Mucosa of stomach (tissue), 1 donor: Measurements from ENCODE around the gene ATP13A1.

Source experiments
- H3K27me3 ChIP-seq: one replicate; pipeline ENCODE4 v1.7.0; 2013; ENCODE audit warnings: mild to moderate bottlenecking, low read length; ENCODE audit not compliant: control insufficient read depth, insufficient read depth
- H3K36me3 ChIP-seq: one replicate; pipeline ENCODE4 v1.7.0; 2013; ENCODE audit warnings: low read length; ENCODE audit not compliant: control insufficient read depth, insufficient read depth
- H3K4me1 ChIP-seq: one replicate; pipeline ENCODE4 v1.7.0; 2013; ENCODE audit warnings: mild to moderate bottlenecking, low read length; ENCODE audit not compliant: control insufficient read depth, insufficient read depth
- H3K4me3 ChIP-seq: one replicate; pipeline ENCODE4 v1.7.0; 2013; ENCODE audit warnings: low read length
- H3K9ac ChIP-seq: one replicate; pipeline ENCODE4 v1.7.0; 2013; ENCODE audit warnings: mild to moderate bottlenecking, low read length, moderate library complexity
- H3K9me3 ChIP-seq: one replicate; pipeline ENCODE4 v1.7.0; 2013; ENCODE audit warnings: mild to moderate bottlenecking, low read length, moderate library complexity; ENCODE audit not compliant: control insufficient read depth
- donor health status: Pancreatic carcinoma.

ATP13A1 gene

DNA sequence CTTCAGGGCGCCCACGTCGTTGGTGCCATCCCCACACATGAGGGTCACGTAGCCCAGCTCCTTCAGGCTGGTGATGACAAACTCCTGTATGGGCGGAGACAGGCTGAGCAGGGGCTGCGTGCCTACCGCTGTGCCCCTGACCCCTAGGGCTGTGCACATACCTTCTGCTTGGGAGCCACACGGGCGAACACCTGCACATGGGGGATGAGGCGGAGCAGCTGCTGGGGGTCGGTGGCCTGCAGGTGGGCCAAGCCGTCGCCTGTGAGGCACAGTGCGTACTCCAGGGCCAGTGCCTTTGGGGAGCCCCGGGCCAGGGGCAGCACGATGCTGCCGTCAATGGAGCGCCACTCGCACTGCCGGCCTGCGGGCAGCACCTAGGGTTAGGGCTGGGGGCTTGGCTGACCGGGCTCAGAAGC, 13.9 kb downstream of the ATP13A1 start:
- H3K9ac ChIP-seq = no peak overlapping the region
- H3K4me3 ChIP-seq = no peak overlapping the region
- H3K9me3 ChIP-seq = no peaks in the 10 kb centered on the region
- no peaks in the 10 kb centered on the region for H3K27me3 ChIP-seq
- no peaks in the 10 kb centered on the region for H3K4me1 ChIP-seq
- peaks cover 39% of the 10 kb centered on the region for H3K36me3 ChIP-seq

DNA sequence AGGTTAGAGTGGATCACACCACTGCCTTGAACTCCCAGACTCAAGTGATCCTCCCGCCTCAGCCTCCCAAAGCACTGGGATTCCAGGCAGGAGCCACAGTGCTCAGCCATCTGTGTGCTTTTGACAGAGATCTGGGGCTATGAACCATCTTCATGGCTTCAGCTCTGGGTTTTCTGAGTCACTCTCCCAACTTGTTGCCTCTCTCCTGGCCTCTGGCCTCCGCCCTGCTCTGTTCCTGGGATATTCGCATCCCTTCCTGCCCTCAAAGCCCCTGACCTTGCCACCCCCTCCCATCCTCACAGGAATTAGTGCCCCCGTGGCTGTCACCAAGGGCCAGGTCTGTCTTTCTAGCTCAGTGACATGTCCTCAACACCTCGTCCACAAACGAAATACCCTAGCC, 14.3 kb downstream of the ATP13A1 start:
- no peaks in the 10 kb centered on the region for H3K9me3 ChIP-seq
- H3K4me1 ChIP-seq = no peaks in the 10 kb centered on the region
- no peaks in the 10 kb centered on the region for H3K27me3 ChIP-seq
- H3K9ac ChIP-seq = no peak overlapping the region
- H3K36me3 ChIP-seq = peaks cover 39% of the 10 kb centered on the region
- no peak overlapping the region for H3K4me3 ChIP-seq

DNA sequence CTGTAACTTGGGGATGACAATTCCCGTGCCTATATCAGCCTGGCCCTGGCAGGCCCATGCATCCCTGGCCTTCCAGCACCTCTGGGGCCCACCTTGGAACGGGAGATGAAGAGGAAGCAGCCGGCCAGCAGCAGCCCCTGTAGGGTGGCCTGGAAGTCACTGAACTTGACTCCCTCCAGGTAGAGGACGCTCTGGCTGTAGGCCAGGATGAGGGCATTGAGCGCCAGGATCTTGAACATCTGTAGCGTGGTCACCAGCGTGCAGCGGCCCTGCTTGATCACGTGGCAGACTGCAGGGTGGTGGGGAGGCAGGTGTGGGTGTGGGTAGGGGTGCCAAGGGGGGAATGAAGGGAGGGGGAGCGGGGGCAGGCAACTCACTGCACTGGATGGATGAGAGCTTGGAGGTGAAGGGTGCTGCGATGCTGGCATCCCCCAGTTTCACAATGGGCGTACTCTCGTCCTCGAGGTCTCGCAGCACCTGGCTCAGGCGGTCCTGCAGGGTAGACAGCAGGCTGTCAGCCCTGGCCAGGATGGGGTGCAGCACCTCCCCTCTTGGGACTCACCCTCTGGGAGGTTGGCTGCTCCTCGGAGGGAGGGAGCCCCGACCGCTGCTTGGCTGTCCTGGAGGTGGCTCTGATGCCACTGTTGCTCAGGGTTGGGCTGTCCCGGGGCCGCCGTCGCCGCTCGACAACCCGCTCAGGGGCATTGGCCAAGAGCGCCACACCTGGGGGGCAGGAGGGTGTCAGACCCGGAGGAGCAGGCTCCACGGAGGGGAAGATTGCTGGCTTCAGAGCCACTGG, 16.2 kb downstream of the ATP13A1 start:
- Histone ChIP-seq H3K9ac (no peak overlapping the region), H3K4me3 (no peak overlapping the region), H3K9me3 (no peaks in the 10 kb centered on the region), H3K36me3 (peaks cover 25% of the 10 kb centered on the region), H3K4me1 (peaks cover 6% of the 10 kb centered on the region), H3K27me3 (no peaks in the 10 kb centered on the region)

DNA sequence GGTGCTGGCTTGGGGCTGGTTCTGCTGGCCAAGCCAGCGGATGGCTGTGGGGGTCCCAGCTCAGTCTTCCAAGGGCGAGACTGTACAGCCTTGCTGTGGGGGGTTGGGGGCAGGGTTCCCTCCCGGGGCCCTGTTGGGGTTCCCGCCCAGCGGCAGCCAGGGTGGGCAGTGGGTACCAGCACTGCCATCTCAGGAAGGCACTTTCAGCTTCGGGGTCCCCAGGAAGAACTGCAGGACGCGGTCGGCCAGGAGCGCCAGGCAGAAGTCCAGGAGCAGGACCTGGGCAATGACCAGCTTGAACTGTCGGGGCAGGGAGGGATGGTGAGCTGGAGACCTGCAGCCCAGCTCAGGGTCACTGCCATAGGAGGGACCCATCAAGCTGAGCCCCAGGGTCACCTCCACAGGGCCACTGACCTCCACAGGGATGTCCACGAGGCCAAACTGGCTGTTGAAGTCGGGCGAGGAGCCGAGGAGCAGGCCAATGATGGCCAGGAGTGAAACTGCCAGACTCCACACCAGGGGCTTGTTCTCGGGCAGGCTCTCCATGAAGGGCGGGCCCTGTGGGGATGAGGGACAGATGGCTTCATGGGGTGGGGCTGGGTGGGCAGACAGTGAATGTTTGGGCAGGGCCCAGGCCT, 18.1 kb downstream of the ATP13A1 start:
- peaks cover 18% of the 10 kb centered on the region for H3K36me3 ChIP-seq
- no peak overlapping the region for H3K4me3 ChIP-seq
- H3K4me1 ChIP-seq = peaks cover 10% of the 10 kb centered on the region
- no peak overlapping the region for H3K9ac ChIP-seq
- H3K9me3 ChIP-seq = no peaks in the 10 kb centered on the region
- no peaks in the 10 kb centered on the region for H3K27me3 ChIP-seq

DNA sequence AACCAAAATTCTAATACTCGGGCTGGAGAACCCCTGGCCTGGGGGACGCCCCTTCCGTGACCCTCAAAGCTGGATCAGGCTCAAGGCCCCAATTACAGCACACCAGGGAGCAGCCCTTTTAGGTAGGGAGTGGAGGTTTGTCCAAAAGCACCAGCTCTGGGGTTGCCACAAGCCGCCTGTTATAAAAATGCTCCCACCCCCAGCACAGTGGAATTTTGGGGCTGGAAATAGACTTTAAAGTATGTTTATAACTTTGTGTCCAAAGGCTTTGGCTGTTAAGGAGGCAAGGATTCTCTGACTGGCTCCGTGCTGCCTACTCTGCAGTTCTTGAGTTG, 19.5 kb downstream of the ATP13A1 start:
- peaks cover 10% of the 10 kb centered on the region for H3K4me1 ChIP-seq
- peak overlapping the region; percentile 66 for H3K4me3 ChIP-seq
- H3K27me3 ChIP-seq = no peaks in the 10 kb centered on the region
- H3K36me3 ChIP-seq = peaks cover 16% of the 10 kb centered on the region
- no peaks in the 10 kb centered on the region for H3K9me3 ChIP-seq
- peak overlapping the region; percentile 91 for H3K9ac ChIP-seq

DNA sequence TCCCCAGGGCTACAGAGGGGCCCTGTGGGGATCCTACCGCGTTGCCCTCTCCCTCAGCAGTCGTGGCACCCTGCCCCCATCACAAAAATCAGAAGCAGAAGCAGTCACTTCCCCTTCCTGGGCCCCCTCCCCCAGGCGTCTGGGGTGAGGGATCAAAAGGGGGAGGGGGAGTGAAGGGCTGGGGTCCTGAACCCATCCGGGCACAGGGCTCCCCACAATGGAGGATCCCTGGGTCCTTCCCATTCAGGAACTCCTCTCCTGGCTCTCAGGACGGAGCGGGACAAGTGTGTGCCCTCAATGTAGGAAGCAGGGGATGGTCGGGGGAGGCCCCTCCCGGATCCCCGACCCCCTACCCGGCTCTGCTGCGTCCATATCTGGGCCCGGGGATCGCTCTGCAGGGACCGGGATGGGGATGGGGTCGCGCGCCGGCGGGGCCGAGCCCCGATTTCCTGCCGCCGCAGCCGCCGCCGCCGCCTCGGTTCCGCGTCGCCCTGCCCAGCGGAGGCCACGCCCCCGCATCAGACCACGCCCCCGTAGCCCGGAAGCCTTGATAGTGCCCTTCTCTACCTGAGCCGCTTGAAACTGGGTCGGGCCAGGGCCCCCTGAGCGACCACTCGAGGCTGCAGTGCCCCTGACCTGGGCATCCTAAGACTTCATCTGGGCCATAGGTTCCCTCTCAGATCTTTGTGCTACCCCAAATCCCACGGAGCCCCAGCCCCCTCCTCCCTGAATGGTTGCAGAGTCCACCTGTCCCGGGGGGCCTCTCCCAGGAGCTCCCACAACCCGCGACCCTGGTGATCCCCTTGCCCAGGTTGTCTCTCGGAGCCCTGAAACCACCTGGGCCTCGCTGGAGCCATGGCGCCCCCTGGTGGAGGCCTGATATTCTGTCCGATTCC, 20.1 kb downstream of the ATP13A1 start, which contains the start of gene GMIP:
Gene GMIP (minus strand): TSS at position 500 of the 896 bp plus-strand sequence. CDS start 128 bp downstream, at position 372.
- H3K36me3 ChIP-seq = peaks cover 16% of the 10 kb centered on the region

DNA sequence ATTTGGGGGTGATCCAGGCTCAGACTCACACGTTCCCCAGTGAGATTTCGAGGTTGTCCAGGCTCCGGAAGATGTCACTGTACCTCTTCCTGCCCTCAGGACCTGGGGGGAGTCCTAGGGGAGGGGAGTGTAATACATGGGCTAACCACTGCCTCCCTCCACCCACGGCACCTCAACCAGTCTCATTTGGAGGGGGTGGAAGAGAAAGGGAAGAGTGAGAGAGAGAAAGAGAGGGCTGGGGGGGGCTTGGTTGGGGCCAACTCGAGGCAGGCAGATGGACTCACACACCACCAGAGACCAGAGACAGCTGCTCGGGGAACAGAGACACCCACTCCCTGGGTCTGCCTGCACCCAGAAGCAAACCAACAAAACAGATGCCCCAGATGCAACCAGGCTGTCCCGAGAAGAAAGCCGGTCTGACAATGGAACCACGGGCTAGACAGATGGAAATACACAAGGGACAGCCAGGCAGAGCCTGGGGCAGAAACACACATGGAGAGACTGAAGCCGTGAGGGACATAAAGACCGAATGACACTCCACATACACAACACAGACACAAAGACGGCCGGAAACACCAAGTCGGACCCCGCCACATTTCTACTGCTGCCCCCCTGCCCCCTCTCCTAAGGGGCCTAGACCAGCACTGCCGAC, 20.8 kb downstream of the ATP13A1 start:
- peaks cover 10% of the 10 kb centered on the region for H3K4me1 ChIP-seq
- H3K4me3 ChIP-seq = peak overlapping the region; percentile 66
- no peaks in the 10 kb centered on the region for H3K27me3 ChIP-seq
- H3K36me3 ChIP-seq = peaks cover 16% of the 10 kb centered on the region
- no peaks in the 10 kb centered on the region for H3K9me3 ChIP-seq
- peak overlapping the region; percentile 91 for H3K9ac ChIP-seq

More for the DNA sequence above, 20.1 kb downstream of the ATP13A1 start, which contains the start of gene GMIP:
- Histone ChIP-seq H3K9ac (peak within 1 kb of the TSS; percentile 91), H3K27me3 (no peaks in the 10 kb centered on the region), H3K9me3 (no peaks in the 10 kb centered on the region), H3K4me1 (peaks cover 10% of the 10 kb centered on the region), H3K4me3 (peak within 1 kb of the TSS; percentile 66)

DNA sequence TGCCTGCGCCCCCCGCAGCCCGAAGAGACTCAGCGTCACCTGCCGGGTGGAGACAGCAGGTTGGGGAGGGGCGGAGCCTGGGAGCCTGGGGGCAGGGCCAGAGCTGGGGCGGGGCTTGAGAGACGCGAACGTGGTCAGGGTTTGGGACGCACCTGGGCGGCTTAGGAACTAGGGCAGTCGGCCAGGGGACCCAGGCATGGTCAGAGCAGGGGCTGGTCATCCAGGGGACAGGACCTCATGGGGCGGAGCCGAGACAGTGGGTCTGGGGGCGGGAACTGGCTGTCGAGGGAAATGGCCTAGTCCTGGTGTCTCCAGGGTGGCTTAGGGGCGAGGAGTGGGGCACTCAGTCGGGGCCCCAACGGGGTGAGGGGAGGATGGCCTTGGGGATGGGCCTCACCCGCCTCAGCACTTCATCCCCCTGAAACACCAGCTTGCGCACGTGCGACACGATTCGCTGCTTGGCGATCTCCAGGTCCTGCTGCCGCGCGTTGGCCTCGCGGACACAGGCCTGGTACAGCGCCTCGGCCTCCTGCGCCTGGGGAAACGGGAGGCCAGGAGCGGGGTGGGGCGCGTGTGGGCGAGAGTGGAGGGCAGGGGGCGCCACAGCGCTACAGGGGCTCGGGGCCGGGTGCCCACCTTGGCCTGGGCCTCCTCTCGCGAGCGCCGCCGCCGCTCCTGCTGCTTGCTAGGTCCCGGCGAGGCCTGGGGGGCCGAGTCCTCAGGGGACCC, 25.8 kb downstream of the ATP13A1 start:
- H3K27me3 ChIP-seq = no peaks in the 10 kb centered on the region
- no peak overlapping the region for H3K9ac ChIP-seq
- H3K36me3 ChIP-seq = no peaks in the 10 kb centered on the region
- peaks cover 8% of the 10 kb centered on the region for H3K4me1 ChIP-seq
- H3K9me3 ChIP-seq = no peaks in the 10 kb centered on the region
- H3K4me3 ChIP-seq = no peak overlapping the region

DNA sequence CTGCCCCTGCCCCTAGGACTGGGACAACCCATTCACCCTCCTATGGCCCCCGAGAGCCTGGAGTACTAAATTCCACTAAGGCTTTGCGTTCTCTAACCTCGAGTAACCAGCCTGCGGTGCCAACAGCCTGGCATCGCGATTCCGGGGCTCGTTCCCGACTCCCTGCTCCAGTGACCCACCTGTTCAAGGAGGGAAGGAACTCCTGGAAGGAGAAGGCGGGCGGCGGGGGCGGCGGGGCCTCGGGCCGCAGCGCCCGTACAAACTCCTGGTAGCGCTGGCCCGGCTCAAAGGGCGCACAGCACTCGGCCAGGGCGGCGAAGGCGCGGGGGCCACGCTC, 26.3 kb downstream of the ATP13A1 start:
- no peaks in the 10 kb centered on the region for H3K27me3 ChIP-seq

DNA sequence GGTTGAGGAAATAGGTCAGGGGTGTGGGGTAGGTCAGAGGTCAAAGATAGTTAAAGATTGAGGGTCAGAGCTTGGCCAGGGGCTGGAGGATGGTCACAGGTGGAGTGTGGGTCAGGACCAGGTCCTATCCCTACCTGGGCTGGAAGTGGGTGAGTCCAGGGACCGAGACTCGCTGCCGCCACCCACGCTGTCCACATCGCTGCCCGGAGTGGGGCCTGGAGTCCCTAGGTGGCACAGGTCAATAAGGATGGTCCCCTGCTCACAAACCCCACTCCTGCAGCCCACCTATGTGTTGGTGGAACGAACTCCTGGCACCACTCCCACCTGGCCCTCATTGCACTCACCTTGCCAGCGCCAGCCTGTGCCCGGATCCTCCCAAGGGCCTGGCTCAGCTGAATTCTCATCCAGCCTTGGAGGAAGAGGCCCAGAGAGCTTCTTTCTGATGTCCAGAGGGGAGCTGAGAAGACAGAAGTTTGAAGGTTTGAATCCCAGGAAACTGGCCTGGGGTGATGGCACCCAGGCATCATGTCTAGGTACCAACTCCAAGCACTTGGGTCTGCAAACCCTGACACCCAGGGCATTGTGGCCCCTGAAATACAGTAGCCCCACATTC, 26.8 kb downstream of the ATP13A1 start:
- Histone ChIP-seq H3K36me3 (no peaks in the 10 kb centered on the region), H3K4me1 (no peaks in the 10 kb centered on the region)

More for the DNA sequence above, 26.3 kb downstream of the ATP13A1 start:
- H3K9ac ChIP-seq = no peak overlapping the region
- peaks cover 3% of the 10 kb centered on the region for H3K4me1 ChIP-seq
- H3K4me3 ChIP-seq = no peak overlapping the region
- no peaks in the 10 kb centered on the region for H3K36me3 ChIP-seq
- H3K9me3 ChIP-seq = no peaks in the 10 kb centered on the region

DNA sequence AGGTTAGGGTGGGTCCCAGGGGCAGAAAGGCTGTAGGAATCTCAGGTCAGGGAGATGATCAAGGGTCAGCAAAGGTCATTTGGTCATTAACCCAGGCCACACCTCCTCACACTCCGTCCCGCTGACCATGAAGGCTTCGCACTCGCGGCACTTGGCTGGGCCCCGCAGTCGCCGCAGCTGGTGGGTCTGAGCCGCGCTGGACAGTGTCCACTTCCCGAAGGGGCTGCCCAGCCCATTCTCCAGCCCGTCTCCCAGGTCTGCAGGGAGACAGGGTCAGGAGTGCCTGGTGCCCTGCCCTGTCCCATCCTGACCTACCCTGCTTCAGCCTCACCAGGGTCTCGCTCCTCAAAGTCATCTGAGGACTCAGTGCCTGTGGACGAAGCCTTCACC, 28.2 kb downstream of the ATP13A1 start:
- H3K4me3 ChIP-seq = no peak overlapping the region
- no peaks in the 10 kb centered on the region for H3K36me3 ChIP-seq
- H3K9ac ChIP-seq = no peak overlapping the region
- no peaks in the 10 kb centered on the region for H3K4me1 ChIP-seq
- no peaks in the 10 kb centered on the region for H3K9me3 ChIP-seq
- H3K27me3 ChIP-seq = no peaks in the 10 kb centered on the region

More for the DNA sequence above, 26.8 kb downstream of the ATP13A1 start:
- no peaks in the 10 kb centered on the region for H3K9me3 ChIP-seq
- no peak overlapping the region for H3K4me3 ChIP-seq
- no peaks in the 10 kb centered on the region for H3K27me3 ChIP-seq
- H3K9ac ChIP-seq = no peak overlapping the region
